Left ventricle myocardium inferior (tissue), 1 donor: ENCODE results near the gene LRP1B. TPM values are rescaled to one million over a fixed set of nuclear protein-coding genes. Genes with fewer than 3 reads are reported as not detected.

Experiments
- DNase-seq: peaks from one replicate; pipeline ENCODE4 v3.0.0-alpha.2; 2020
- H3K27ac ChIP-seq: fragments of 200-600 bp; replicated peaks from 2 replicates; pipeline ENCODE4 v1.8.0; 2021
- H3K27me3 ChIP-seq: fragments of 200-600 bp; 2 replicates; pipeline ENCODE4 v1.8.0; 2021; ENCODE audit warnings: low read depth
- H3K36me3 ChIP-seq: fragments of 200-600 bp; 2 replicates; pipeline ENCODE4 v1.8.0; 2021
- H3K4me1 ChIP-seq: fragments of 200-600 bp; 2 replicates; pipeline ENCODE4 v1.8.0; 2021
- H3K4me3 ChIP-seq: fragments of 200-600 bp; 2 replicates; pipeline ENCODE4 v1.8.0; 2021; ENCODE audit warnings: mild to moderate bottlenecking, moderate library complexity
- H3K9me3 ChIP-seq: fragments of 200-600 bp; replicated peaks from 2 replicates; pipeline ENCODE4 v1.8.0; 2021
- CTCF ChIP-seq: fragments of 200-600 bp; IDR thresholded peaks from 2 replicates; pipeline ENCODE4 v1.8.0; 2021; ENCODE audit warnings: antibody characterized with exemption, mild to moderate bottlenecking, borderline replicate concordance
- intact Hi-C: fragments of 100-400 bp; cut with micrococcal nuclease; formaldehyde crosslinking; loops from one replicate; pipeline ENCODE4 v1.11.0; 2022
- total RNA-seq: library from RNA; stranded (reverse); fragmentation: NEBNext Ultra II Directional; extraction: Animal tissue kit (Norgen Biotek cat#: 25700); gene quantifications from one replicate; pipeline ENCODE4 v1.2.1, GENCODE V29; 2021
- donor health status: DM: no; HTN: yes; CAD: no; lungs with severe emphysema.

LRP1B gene
- total RNA-seq, 1 donor from 2014 or later: 0.08 TPM

GRCh38 chr2:141392517-141393213 lies 738.2 kb downstream of the LRP1B start:
- no peaks in the 10 kb centered on the region for H3K9me3 ChIP-seq
- no peak overlapping the region for H3K4me3 ChIP-seq
- no peaks in the 10 kb centered on the region for H3K27me3 ChIP-seq
- H3K36me3 ChIP-seq: no peaks in the 10 kb centered on the region
- no peak for DNase-seq
- intact Hi-C loops: no loop called here
- no peak for TF ChIP-seq CTCF
- H3K27ac ChIP-seq: no peak overlapping the region
- H3K4me1 ChIP-seq: no peaks in the 10 kb centered on the region

- no peak for DNase-seq
- no peak for TF ChIP-seq CTCF
These were observed 744.6 kb downstream of the LRP1B start for GRCh38 chr2:141386168-141386567.

GRCh38 chr2:141384676-141385075 lies 746.1 kb downstream of the LRP1B start:
- DNase-seq: no peak
- no peaks in the 10 kb centered on the region for H3K36me3 ChIP-seq
- no peaks in the 10 kb centered on the region for H3K27me3 ChIP-seq
- peaks cover 14% of the 10 kb centered on the region for H3K9me3 ChIP-seq
- TF ChIP-seq CTCF: no peak
- no peak overlapping the region for H3K4me3 ChIP-seq
- no peaks in the 10 kb centered on the region for H3K4me1 ChIP-seq
- intact Hi-C loops: no loop called here
- no peak overlapping the region for H3K27ac ChIP-seq

More at GRCh38 chr2:141386168-141386567, 744.6 kb downstream of the LRP1B start:
- H3K27me3 ChIP-seq: no peaks in the 10 kb centered on the region
- H3K27ac ChIP-seq: no peak overlapping the region
- no peaks in the 10 kb centered on the region for H3K36me3 ChIP-seq
- no peaks in the 10 kb centered on the region for H3K4me1 ChIP-seq
- peaks cover 14% of the 10 kb centered on the region for H3K9me3 ChIP-seq
- intact Hi-C loops: no loop called here
- H3K4me3 ChIP-seq: no peak overlapping the region

GRCh38 chr2:141381946-141382345 lies 748.9 kb downstream of the LRP1B start:
- H3K9me3 ChIP-seq: peaks cover 16% of the 10 kb centered on the region
- no peaks in the 10 kb centered on the region for H3K27me3 ChIP-seq
- TF ChIP-seq CTCF: no peak
- intact Hi-C loops: no loop called here
- no peaks in the 10 kb centered on the region for H3K4me1 ChIP-seq
- no peak overlapping the region for H3K4me3 ChIP-seq
- H3K36me3 ChIP-seq: no peaks in the 10 kb centered on the region
- DNase-seq: no peak
- H3K27ac ChIP-seq: no peak overlapping the region

- intact Hi-C loops: no loop called here
- Histone ChIP-seq H3K4me3 (no peak overlapping the region), H3K36me3 (no peaks in the 10 kb centered on the region), H3K9me3 (peaks cover 7% of the 10 kb centered on the region), H3K27me3 (no peaks in the 10 kb centered on the region), H3K27ac (no peak overlapping the region), H3K4me1 (no peaks in the 10 kb centered on the region)
- no peak for TF ChIP-seq CTCF
- DNase-seq: no peak
These were observed 750.5 kb downstream of the LRP1B start for GRCh38 chr2:141380008-141380979.
